ENCODE data around the gene FRS3.

The FRS3 gene

GRCh38 chr6:41759905-41760579 is 19.7 kb downstream of the FRS3 start:
- no peak overlapping the region for H3K9ac ChIP-seq (ENCODE audit: low read length)
- no peak overlapping the region for H2BK15ac ChIP-seq (replicated peaks; ENCODE audit: low read depth)
- no peak for DNase-seq
- no peak overlapping the region for H3K4me2 ChIP-seq (ENCODE audit: low read length)
- H3K56ac ChIP-seq (ENCODE audit: low read length) = no peak overlapping the region
- no peak overlapping the region for H2AK5ac ChIP-seq (ENCODE audit: low read length)
- no peaks in the 10 kb centered on the region for H3K36me3 ChIP-seq (ENCODE audit: control insufficient read depth, insufficient read depth, low read length)
- H4K5ac ChIP-seq (ENCODE audit: low read length) = no peak overlapping the region
- no peaks in the 10 kb centered on the region for H3K79me1 ChIP-seq (ENCODE audit: low read length)
- H4K8ac ChIP-seq (ENCODE audit: low read depth, low read length) = no peak overlapping the region
- no peak overlapping the region for H3K23ac ChIP-seq (ENCODE audit: low read length)
- H2BK120ac ChIP-seq (ENCODE audit: low read depth, low read length) = no peak overlapping the region
- H3K4me3 ChIP-seq (ENCODE audit: low read length) = no peak overlapping the region
- no peak overlapping the region for H3K4ac ChIP-seq (ENCODE audit: low read depth, low read length)
- no peaks in the 10 kb centered on the region for H3K4me1 ChIP-seq (ENCODE audit: control insufficient read depth, low read depth, low read length)
- no peak overlapping the region for H2BK5ac ChIP-seq (ENCODE audit: low read length)
- H3K79me2 ChIP-seq (ENCODE audit: control insufficient read depth, insufficient read depth, low read length) = no peaks in the 10 kb centered on the region
- no peak overlapping the region for H3K18ac ChIP-seq (ENCODE audit: low read length)
- WGBS (ENCODE audit: extremely low coverage, insufficient coverage, low lambda C conversion rate) = no CpG with 5 or more reads among the region's 2 CpGs
- H3K27me3 ChIP-seq (ENCODE audit: insufficient read depth, low read length, poor library complexity) = no peaks in the 10 kb centered on the region
- no peak overlapping the region for H3K27ac ChIP-seq (ENCODE audit: low read depth, low read length)

- DNase-seq = no peak
- no peak overlapping the region for H4K5ac ChIP-seq (ENCODE audit: low read length)
- H2BK15ac ChIP-seq (replicated peaks; ENCODE audit: low read depth) = no peak overlapping the region
- no peak overlapping the region for H2AK5ac ChIP-seq (ENCODE audit: low read length)
- no peaks in the 10 kb centered on the region for H3K36me3 ChIP-seq (ENCODE audit: control insufficient read depth, insufficient read depth, low read length)
- H3K23ac ChIP-seq (ENCODE audit: low read length) = no peak overlapping the region
- H3K79me2 ChIP-seq (ENCODE audit: control insufficient read depth, insufficient read depth, low read length) = no peaks in the 10 kb centered on the region
- no peak overlapping the region for H3K4ac ChIP-seq (ENCODE audit: low read depth, low read length)
- no peak overlapping the region for H4K8ac ChIP-seq (ENCODE audit: low read depth, low read length)
- H3K27me3 ChIP-seq (ENCODE audit: insufficient read depth, low read length, poor library complexity) = no peaks in the 10 kb centered on the region
- no CpG with 5 or more reads among the region's 13 CpGs for WGBS (ENCODE audit: extremely low coverage, insufficient coverage, low lambda C conversion rate)
- no peak overlapping the region for H3K18ac ChIP-seq (ENCODE audit: low read length)
- no peak overlapping the region for H2BK5ac ChIP-seq (ENCODE audit: low read length)
- no peak overlapping the region for H3K27ac ChIP-seq (ENCODE audit: low read depth, low read length)
- no peaks in the 10 kb centered on the region for H3K79me1 ChIP-seq (ENCODE audit: low read length)
- no peaks in the 10 kb centered on the region for H3K4me1 ChIP-seq (ENCODE audit: control insufficient read depth, low read depth, low read length)
- no peak overlapping the region for H3K4me2 ChIP-seq (ENCODE audit: low read length)
- H3K4me3 ChIP-seq (ENCODE audit: low read length) = no peak overlapping the region
- no peak overlapping the region for H3K9ac ChIP-seq (ENCODE audit: low read length)
- H2BK120ac ChIP-seq (ENCODE audit: low read depth, low read length) = no peak overlapping the region
- H3K56ac ChIP-seq (ENCODE audit: low read length) = no peak overlapping the region
Observed at GRCh38 chr6:41759106-41759904, 20.4 kb downstream of the FRS3 start.

GRCh38 chr6:41758641-41759035 is 21.1 kb downstream of the FRS3 start:
- Histone ChIP-seq H3K9ac (ENCODE audit: low read length) (no peak overlapping the region), H2AK5ac (ENCODE audit: low read length) (no peak overlapping the region), H3K23ac (ENCODE audit: low read length) (no peak overlapping the region), H3K56ac (ENCODE audit: low read length) (no peak overlapping the region), H3K79me2 (ENCODE audit: control insufficient read depth, insufficient read depth, low read length) (no peaks in the 10 kb centered on the region), H3K4ac (ENCODE audit: low read depth, low read length) (no peak overlapping the region), H4K8ac (ENCODE audit: low read depth, low read length) (no peak overlapping the region), H3K4me1 (ENCODE audit: control insufficient read depth, low read depth, low read length) (no peaks in the 10 kb centered on the region), H3K27me3 (ENCODE audit: insufficient read depth, low read length, poor library complexity) (no peaks in the 10 kb centered on the region), H3K4me2 (ENCODE audit: low read length) (no peak overlapping the region), H4K5ac (ENCODE audit: low read length) (no peak overlapping the region), H3K4me3 (ENCODE audit: low read length) (no peak overlapping the region), H2BK5ac (ENCODE audit: low read length) (no peak overlapping the region), H2BK15ac (replicated peaks; ENCODE audit: low read depth) (no peak overlapping the region), H3K18ac (ENCODE audit: low read length) (no peak overlapping the region), H2BK120ac (ENCODE audit: low read depth, low read length) (no peak overlapping the region), H3K79me1 (ENCODE audit: low read length) (no peaks in the 10 kb centered on the region), H3K27ac (ENCODE audit: low read depth, low read length) (no peak overlapping the region), H3K36me3 (ENCODE audit: control insufficient read depth, insufficient read depth, low read length) (no peaks in the 10 kb centered on the region)
- DNase-seq = no peak
- no CpG with 5 or more reads among the region's 6 CpGs for WGBS (ENCODE audit: extremely low coverage, insufficient coverage, low lambda C conversion rate)

- Histone ChIP-seq H3K56ac (ENCODE audit: low read length) (no peak overlapping the region), H4K5ac (ENCODE audit: low read length) (no peak overlapping the region), H3K36me3 (ENCODE audit: control insufficient read depth, insufficient read depth, low read length) (no peaks in the 10 kb centered on the region), H3K27ac (ENCODE audit: low read depth, low read length) (no peak overlapping the region), H3K18ac (ENCODE audit: low read length) (no peak overlapping the region), H3K79me1 (ENCODE audit: low read length) (no peaks in the 10 kb centered on the region), H4K8ac (ENCODE audit: low read depth, low read length) (no peak overlapping the region), H3K4ac (ENCODE audit: low read depth, low read length) (no peak overlapping the region), H3K9ac (ENCODE audit: low read length) (no peak overlapping the region), H3K27me3 (ENCODE audit: insufficient read depth, low read length, poor library complexity) (no peaks in the 10 kb centered on the region), H3K4me3 (ENCODE audit: low read length) (no peak overlapping the region), H2BK120ac (ENCODE audit: low read depth, low read length) (no peak overlapping the region), H3K4me2 (ENCODE audit: low read length) (no peak overlapping the region), H3K79me2 (ENCODE audit: control insufficient read depth, insufficient read depth, low read length) (no peaks in the 10 kb centered on the region), H3K23ac (ENCODE audit: low read length) (no peak overlapping the region), H2BK5ac (ENCODE audit: low read length) (no peak overlapping the region), H2AK5ac (ENCODE audit: low read length) (no peak overlapping the region), H3K4me1 (ENCODE audit: control insufficient read depth, low read depth, low read length) (no peaks in the 10 kb centered on the region), H2BK15ac (replicated peaks; ENCODE audit: low read depth) (no peak overlapping the region)
- DNase-seq = peak; percentile 14
- no CpG with 5 or more reads among the region's 8 CpGs for WGBS (ENCODE audit: extremely low coverage, insufficient coverage, low lambda C conversion rate)
Observed at GRCh38 chr6:41757931-41758640, 21.6 kb downstream of the FRS3 start.

GRCh38 chr6:41757271-41757670 is 22.4 kb downstream of the FRS3 start:
- Histone ChIP-seq H3K79me1 (ENCODE audit: low read length) (no peaks in the 10 kb centered on the region), H4K5ac (ENCODE audit: low read length) (no peak overlapping the region), H2BK120ac (ENCODE audit: low read depth, low read length) (no peak overlapping the region), H3K4me2 (ENCODE audit: low read length) (no peak overlapping the region), H3K4ac (ENCODE audit: low read depth, low read length) (no peak overlapping the region), H3K79me2 (ENCODE audit: control insufficient read depth, insufficient read depth, low read length) (no peaks in the 10 kb centered on the region), H3K36me3 (ENCODE audit: control insufficient read depth, insufficient read depth, low read length) (no peaks in the 10 kb centered on the region), H4K8ac (ENCODE audit: low read depth, low read length) (no peak overlapping the region), H3K27ac (ENCODE audit: low read depth, low read length) (no peak overlapping the region), H3K27me3 (ENCODE audit: insufficient read depth, low read length, poor library complexity) (no peaks in the 10 kb centered on the region), H3K4me1 (ENCODE audit: control insufficient read depth, low read depth, low read length) (no peaks in the 10 kb centered on the region), H2BK5ac (ENCODE audit: low read length) (no peak overlapping the region), H3K9ac (ENCODE audit: low read length) (no peak overlapping the region), H2BK15ac (replicated peaks; ENCODE audit: low read depth) (no peak overlapping the region), H2AK5ac (ENCODE audit: low read length) (no peak overlapping the region), H3K18ac (ENCODE audit: low read length) (no peak overlapping the region), H3K23ac (ENCODE audit: low read length) (no peak overlapping the region), H3K4me3 (ENCODE audit: low read length) (no peak overlapping the region), H3K56ac (ENCODE audit: low read length) (no peak overlapping the region)
- no peak for DNase-seq
- no CpG with 5 or more reads among the region's 6 CpGs for WGBS (ENCODE audit: extremely low coverage, insufficient coverage, low lambda C conversion rate)
